K562 (cell line): ENCODE data around the gene CD151. TPM values are rescaled to one million over a fixed set of nuclear protein-coding genes. Genes with fewer than 3 reads are reported as not detected.

Source experiments
- ATAC-seq: fragments of 200-7000 bp; cut with Tn5 transposase; 3 replicates; pipeline ENCODE4 v1.9.1; 2020; ENCODE audit warnings: moderate library complexity
- BruUV-seq: library from RNA; stranded (reverse); fragments of 400-500 nt; replicated peaks from 2 replicates; lab custom pipeline; 2021; lab: Mats Ljungman, UMichigan
- CTCF ChIA-PET: fragments of 300-600 bp; formaldehyde crosslinking; extraction: SDS; loops from one replicate; lab custom pipeline; 2021; ENCODE audit warnings: low intra/inter-chr PET ratio; lab: Yijun Ruan, JAX
- POLR2A ChIA-PET: fragments of 300-600, 350-650 bp; sonication (Branson Sonifier 250); formaldehyde crosslinking; extraction: SDS; loops from one replicate; lab custom pipeline; 2021; ENCODE audit warnings: antibody characterized with exemption, inconsistent platforms; lab: Yijun Ruan, JAX
- DNase-seq, 4 experiments: peaks; one replicate each; pipeline versions ENCODE4 v3.0.0 to v3.0.0-alpha.2; 2011 to 2018; ENCODE audit warnings: low spot score in 3 of 4, mixed read lengths in 3 of 4; ENCODE audit errors: extremely low read depth in 1 of 4
- FAIRE-seq: peaks from 2 replicates; lab custom pipeline; 2011; peaks lifted over from hg19 to GRCh38; lab: Jason Lieb, UNC
- H2AFZ ChIP-seq: 2 replicates; pipeline ENCODE4 v1.6.0; 2011; ENCODE audit warnings: low read depth, low read length, control low read depth, inconsistent platforms
- H3K27ac ChIP-seq: fragments of 200-600 bp; 3 replicates; pipeline ENCODE4 v1.8.0; 2011; ENCODE audit warnings: low read depth, mild to moderate bottlenecking, control low read depth, inconsistent platforms, low read length, moderate library complexity, mixed read lengths; ENCODE audit errors: extremely low read depth
- H3K27me3 ChIP-seq, 2 experiments: fragments of 300-600 bp in 1 of 2; 2 replicates in 1 of 2; 3 replicates in 1 of 2; pipeline versions ENCODE4 v1.6.0 to v1.8.0; 2011; ENCODE audit warnings: inconsistent platforms in 2 of 2, low read length in 2 of 2, mild to moderate bottlenecking in 1 of 2, mixed read lengths in 1 of 2, moderate library complexity in 1 of 2; ENCODE audit not compliant: control insufficient read depth in 2 of 2, insufficient read depth in 2 of 2
- H3K36me3 ChIP-seq: fragments of 300-600 bp; 3 replicates; pipeline ENCODE4 v1.8.0; 2011; ENCODE audit warnings: mild to moderate bottlenecking, low read length, inconsistent platforms; ENCODE audit not compliant: control insufficient read depth, insufficient read depth
- H3K4me1 ChIP-seq, 2 experiments: fragments of 200-600 bp in 1 of 2; replicated peaks in 1 of 2; 2 replicates in 1 of 2; 3 replicates in 1 of 2; pipeline versions ENCODE4 v1.5.1 to v1.8.0; 2011; ENCODE audit warnings: inconsistent platforms in 2 of 2, low read length in 2 of 2, mild to moderate bottlenecking in 1 of 2, mixed read lengths in 1 of 2, moderate library complexity in 1 of 2; ENCODE audit not compliant: control insufficient read depth in 2 of 2, insufficient read depth in 2 of 2
- H3K4me2 ChIP-seq: 2 replicates; pipeline ENCODE4 v1.6.1; 2011; ENCODE audit warnings: low read length, control low read depth, inconsistent platforms, mixed read lengths; ENCODE audit not compliant: insufficient read depth
- H3K4me3 ChIP-seq: fragments of 200-600 bp; sonication (generic), shearing (Covaris generic); 2 replicates; pipeline ENCODE4 v1.5.1; 2016; ENCODE audit warnings: control low read depth, inconsistent platforms
- H3K79me2 ChIP-seq: fragments of 200-600 bp; 3 replicates; pipeline ENCODE4 v1.8.0; 2011; ENCODE audit warnings: low read length, inconsistent platforms; ENCODE audit not compliant: control insufficient read depth, insufficient read depth
- H3K9ac ChIP-seq, 2 experiments: 2 replicates each; pipeline versions ENCODE4 v1.6.0 to v1.6.1; 2011; ENCODE audit warnings: low read depth in 2 of 2, low read length in 2 of 2, control low read depth in 1 of 2, inconsistent platforms in 1 of 2, mild to moderate bottlenecking in 1 of 2, mixed read lengths in 1 of 2; ENCODE audit not compliant: insufficient read depth in 1 of 2
- H3K9me1 ChIP-seq: one replicate; pipeline ENCODE4 v1.6.0; 2011; ENCODE audit warnings: inconsistent platforms, mild to moderate bottlenecking, low read length, moderate library complexity; ENCODE audit not compliant: control insufficient read depth, insufficient read depth
- H3K9me3 ChIP-seq: replicated peaks from 2 replicates; pipeline ENCODE4 v1.5.1; 2011; ENCODE audit warnings: low read depth, low read length, inconsistent platforms; ENCODE audit not compliant: control insufficient read depth, insufficient read depth
- H4K20me1 ChIP-seq: replicated peaks from 2 replicates; pipeline ENCODE4 v1.6.1; 2011; ENCODE audit warnings: low read length, inconsistent platforms, mixed read lengths; ENCODE audit not compliant: control insufficient read depth, insufficient read depth
- DACH1 ChIP-seq: fragments of 450-650 bp; IDR thresholded peaks from 2 replicates; pipeline ENCODE4 v1.6.1; 2018; ENCODE audit not compliant: partially characterized antibody
- HNRNPK ChIP-seq: fragments of 200-400 bp; formaldehyde crosslinking; IDR thresholded peaks from one replicate; pipeline ENCODE4 v1.6.1; 2018; ENCODE audit warnings: mild to moderate bottlenecking, low read depth, low read length; ENCODE audit not compliant: poor library complexity, severe bottlenecking
- KHSRP ChIP-seq: fragments of 450-650 bp; IDR thresholded peaks from 2 replicates; pipeline ENCODE4 v1.6.1; 2017
- NCOR1 ChIP-seq: fragments of 450-650 bp; IDR thresholded peaks from 2 replicates; pipeline ENCODE4 v1.6.1; 2016; ENCODE audit warnings: mild to moderate bottlenecking, moderate library complexity
- RBM25 ChIP-seq: fragments of 200-400 bp; formaldehyde crosslinking; IDR thresholded peaks from 2 replicates; pipeline ENCODE4 v1.6.1; 2018; ENCODE audit warnings: low read length, low read depth, moderate library complexity; ENCODE audit not compliant: severe bottlenecking
- TAF1 ChIP-seq: IDR thresholded peaks from 2 replicates; pipeline ENCODE4 v1.6.1; 2011; ENCODE audit warnings: mild to moderate bottlenecking, low read length, moderate library complexity; ENCODE audit not compliant: insufficient read depth, control insufficient read depth, severe bottlenecking; ENCODE audit errors: extremely low read depth
- ZNF212 ChIP-seq: fragments of 450-650 bp; formaldehyde crosslinking; IDR thresholded peaks from 2 replicates; pipeline ENCODE4 v1.4.0; 2020; ENCODE audit warnings: mild to moderate bottlenecking
- ZNF57 ChIP-seq: fragments of 450-650 bp; formaldehyde crosslinking; IDR thresholded peaks from 2 replicates; pipeline ENCODE4 v1.4.0; 2020; ENCODE audit warnings: mild to moderate bottlenecking, moderate library complexity
- WGBS: fragments of 100-300 bp; shearing (Covaris generic); methylation state at CpG from one replicate; pipeline ENCODE4 v1.1.6; 2016; ENCODE audit warnings: low coverage, mixed read lengths; ENCODE audit not compliant: insufficient coverage; ENCODE audit errors: missing lambda C conversion rate; 5-methylcytosine and 5-hydroxymethylcytosine counted together
- in situ Hi-C: fragments of 300-500 bp; cut with MboI; formaldehyde crosslinking; loops from 4 replicates; pipeline ENCODE4 v1.15.0; 2018; ENCODE audit warnings: inconsistent platforms, mixed read lengths
- intact Hi-C: fragments of 100-400 bp; cut with micrococcal nuclease; formaldehyde crosslinking; loops from 2 replicates; pipeline ENCODE4 v1.14.2; 2022
- polyA plus RNA-seq, 8 experiments: library from polyadenylated mRNA; depleted of rRNA in 4 of 8; stranded (reverse) in 5 of 8; unstranded in 3 of 8; fragments of >200 nt; fragmentation: Nextera tagmentation in 2 of 8; fragmentation: Illumina TruSeq in 1 of 8; extraction: Ambion mirVana in 2 of 8; extraction: Trizol in 1 of 8; gene quantifications; 2 replicates each; pipeline versions ENCODE4 v1.2.1 to v1.2.3, GENCODE V29; 2011 to 2014; ENCODE audit warnings: inconsistent platforms in 1 of 8, missing spikeins in 1 of 8
- total RNA-seq, 7 experiments: library from RNA; depleted of rRNA in 6 of 7; stranded (reverse); fragments of >200 nt in 6 of 7; fragmentation: Illumina TruSeq in 2 of 7; extraction: Trizol in 2 of 7; gene quantifications; 2 replicates each; pipeline versions ENCODE4 v1.2.1 to v1.2.3, GENCODE V29; 2011 to 2021; ENCODE audit warnings: low replicate concordance in 1 of 7
- TF ChIP-seq, protein P1 (sequence below), 3 experiments: fragments of 200-800 bp in 1 of 3; sonication (Bioruptor generic) in 1 of 3; sonication (generic) in 1 of 3; formaldehyde crosslinking in 1 of 3; IDR thresholded peaks; 2 replicates each; pipeline versions ENCODE4 v1.6.1 to v1.8.0; 2016 to 2022; ENCODE audit warnings: mild to moderate bottlenecking in 2 of 3, missing compliant biosample characterization in 2 of 3, missing genetic modification characterization in 2 of 3, missing genetic modification reagents in 1 of 3
- TF ChIP-seq, protein P2 (sequence below): fragments of 150-350 bp; IDR thresholded peaks from 2 replicates; pipeline ENCODE4 v1.6.1; 2014; ENCODE audit warnings: low read depth, mild to moderate bottlenecking, low read length, borderline replicate concordance
- TF ChIP-seq, protein P3 (sequence below): sonication (generic); formaldehyde crosslinking; IDR thresholded peaks from 2 replicates; pipeline ENCODE4 v1.8.1; 2023; ENCODE audit warnings: mild to moderate bottlenecking, missing genetic modification reagents
- TF ChIP-seq, protein P4 (sequence below): conservative IDR thresholded peaks from 2 replicates; pipeline ENCODE4 v1.6.1; 2011; ENCODE audit warnings: low read depth, mild to moderate bottlenecking, low read length; ENCODE audit not compliant: control insufficient read depth

Gene CD151
- total and polyA plus RNA-seq, 9 of the 15 experiments (the other 6 are each of a cell fraction or from before 2014, with no cell fraction given) = 2.3 to 187 (median 140) TPM

DNA sequence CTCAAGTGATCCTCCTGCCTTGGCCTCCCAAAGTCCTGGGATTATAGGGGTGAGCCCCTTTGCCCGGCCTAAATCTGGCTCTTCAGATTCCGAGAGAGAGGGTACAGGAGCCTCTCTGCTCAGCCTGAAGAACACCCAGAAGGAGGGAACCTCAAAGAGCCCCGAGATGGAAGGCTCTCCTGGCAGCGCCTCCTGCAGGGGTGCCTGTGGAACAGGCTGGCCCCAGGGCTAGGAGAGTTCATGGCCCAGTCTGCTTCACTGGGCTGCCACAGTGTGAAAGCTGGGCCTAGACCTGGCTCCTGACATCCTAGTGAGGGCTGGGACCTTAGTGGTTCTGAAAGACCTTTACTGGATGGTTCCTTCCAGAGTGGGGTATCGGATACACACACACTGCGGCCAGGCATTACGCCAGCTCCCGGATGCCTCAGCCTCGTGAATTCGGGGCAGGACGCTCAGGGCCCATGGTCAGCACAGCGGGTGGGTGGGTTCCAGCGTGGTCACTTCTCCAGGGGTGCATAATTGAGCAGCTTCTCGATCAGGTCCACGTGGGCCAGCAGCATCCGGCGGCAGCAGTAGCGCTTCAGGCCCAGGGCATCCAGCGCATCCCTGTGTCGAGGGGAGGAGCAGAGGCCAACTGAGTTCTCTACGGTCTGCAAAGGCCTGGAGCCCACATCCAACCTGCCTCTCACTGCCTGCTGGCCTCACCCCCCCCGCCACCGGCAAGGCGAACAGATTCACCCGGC lies 7.3 kb downstream of the CD151 start:
- no TSS peak for BruUV-seq
- peak in 1 of 4 experiments; percentile 60 for DNase-seq
- TF ChIP-seq ZNF57 (no peak), KHSRP (no peak), RBM25 (no peak), TAF1 (no peak), DACH1 (no peak), NCOR1 (no peak), ZNF212 (CRISPR knock-in tag) (no peak), HNRNPK (no peak)
- TF ChIP-seq, protein P1, sequence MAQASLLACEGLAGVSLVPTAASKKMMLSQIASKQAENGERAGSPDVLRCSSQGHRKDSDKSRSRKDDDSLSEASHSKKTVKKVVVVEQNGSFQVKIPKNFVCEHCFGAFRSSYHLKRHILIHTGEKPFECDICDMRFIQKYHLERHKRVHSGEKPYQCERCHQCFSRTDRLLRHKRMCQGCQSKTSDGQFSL (CRISPR knock-in tag; IDR thresholded peaks at IDR 0.05) = peak; percentile 51; the same call in 1 of the 2 replicates
- TF ChIP-seq, protein P1 (tag; IDR thresholded peaks at IDR 0.05) = no peak
- TF ChIP-seq, protein P2, sequence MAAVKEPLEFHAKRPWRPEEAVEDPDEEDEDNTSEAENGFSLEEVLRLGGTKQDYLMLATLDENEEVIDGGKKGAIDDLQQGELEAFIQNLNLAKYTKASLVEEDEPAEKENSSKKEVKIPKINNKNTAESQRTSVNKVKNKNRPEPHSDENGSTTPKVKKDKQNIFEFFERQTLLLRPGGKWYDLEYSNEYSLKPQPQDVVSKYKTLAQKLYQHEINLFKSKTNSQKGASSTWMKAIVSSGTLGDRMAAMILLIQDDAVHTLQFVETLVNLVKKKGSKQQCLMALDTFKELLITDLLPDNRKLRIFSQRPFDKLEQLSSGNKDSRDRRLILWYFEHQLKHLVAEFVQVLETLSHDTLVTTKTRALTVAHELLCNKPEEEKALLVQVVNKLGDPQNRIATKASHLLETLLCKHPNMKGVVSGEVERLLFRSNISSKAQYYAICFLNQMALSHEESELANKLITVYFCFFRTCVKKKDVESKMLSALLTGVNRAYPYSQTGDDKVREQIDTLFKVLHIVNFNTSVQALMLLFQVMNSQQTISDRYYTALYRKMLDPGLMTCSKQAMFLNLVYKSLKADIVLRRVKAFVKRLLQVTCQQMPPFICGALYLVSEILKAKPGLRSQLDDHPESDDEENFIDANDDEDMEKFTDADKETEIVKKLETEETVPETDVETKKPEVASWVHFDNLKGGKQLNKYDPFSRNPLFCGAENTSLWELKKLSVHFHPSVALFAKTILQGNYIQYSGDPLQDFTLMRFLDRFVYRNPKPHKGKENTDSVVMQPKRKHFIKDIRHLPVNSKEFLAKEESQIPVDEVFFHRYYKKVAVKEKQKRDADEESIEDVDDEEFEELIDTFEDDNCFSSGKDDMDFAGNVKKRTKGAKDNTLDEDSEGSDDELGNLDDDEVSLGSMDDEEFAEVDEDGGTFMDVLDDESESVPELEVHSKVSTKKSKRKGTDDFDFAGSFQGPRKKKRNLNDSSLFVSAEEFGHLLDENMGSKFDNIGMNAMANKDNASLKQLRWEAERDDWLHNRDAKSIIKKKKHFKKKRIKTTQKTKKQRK = no peak
- TF ChIP-seq, protein P3, sequence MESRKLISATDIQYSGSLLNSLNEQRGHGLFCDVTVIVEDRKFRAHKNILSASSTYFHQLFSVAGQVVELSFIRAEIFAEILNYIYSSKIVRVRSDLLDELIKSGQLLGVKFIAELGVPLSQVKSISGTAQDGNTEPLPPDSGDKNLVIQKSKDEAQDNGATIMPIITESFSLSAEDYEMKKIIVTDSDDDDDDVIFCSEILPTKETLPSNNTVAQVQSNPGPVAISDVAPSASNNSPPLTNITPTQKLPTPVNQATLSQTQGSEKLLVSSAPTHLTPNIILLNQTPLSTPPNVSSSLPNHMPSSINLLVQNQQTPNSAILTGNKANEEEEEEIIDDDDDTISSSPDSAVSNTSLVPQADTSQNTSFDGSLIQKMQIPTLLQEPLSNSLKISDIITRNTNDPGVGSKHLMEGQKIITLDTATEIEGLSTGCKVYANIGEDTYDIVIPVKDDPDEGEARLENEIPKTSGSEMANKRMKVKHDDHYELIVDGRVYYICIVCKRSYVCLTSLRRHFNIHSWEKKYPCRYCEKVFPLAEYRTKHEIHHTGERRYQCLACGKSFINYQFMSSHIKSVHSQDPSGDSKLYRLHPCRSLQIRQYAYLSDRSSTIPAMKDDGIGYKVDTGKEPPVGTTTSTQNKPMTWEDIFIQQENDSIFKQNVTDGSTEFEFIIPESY (CRISPR knock-in tag) = peak; percentile 81
- TF ChIP-seq, protein P4, sequence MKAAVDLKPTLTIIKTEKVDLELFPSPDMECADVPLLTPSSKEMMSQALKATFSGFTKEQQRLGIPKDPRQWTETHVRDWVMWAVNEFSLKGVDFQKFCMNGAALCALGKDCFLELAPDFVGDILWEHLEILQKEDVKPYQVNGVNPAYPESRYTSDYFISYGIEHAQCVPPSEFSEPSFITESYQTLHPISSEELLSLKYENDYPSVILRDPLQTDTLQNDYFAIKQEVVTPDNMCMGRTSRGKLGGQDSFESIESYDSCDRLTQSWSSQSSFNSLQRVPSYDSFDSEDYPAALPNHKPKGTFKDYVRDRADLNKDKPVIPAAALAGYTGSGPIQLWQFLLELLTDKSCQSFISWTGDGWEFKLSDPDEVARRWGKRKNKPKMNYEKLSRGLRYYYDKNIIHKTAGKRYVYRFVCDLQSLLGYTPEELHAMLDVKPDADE = no peak

More for the DNA sequence above, 7.3 kb downstream of the CD151 start:
- POLR2A ChIA-PET = interaction anchor here (0.5 to 5.2 kb wide), 13 partner anchors 8 to 678 kb away, joined by 3 to 36 read pairs (median 4); partner anchors contain the start of genes CRACR2B and PNPLA2
- H2AFZ ChIP-seq = no peak overlapping the region
- intact Hi-C loops (loop anchor here (10.0 kb wide), 1 partner anchor 75 kb away; the partner anchor contains the start of gene CHID1), in situ Hi-C loops (no loop called here)
- no peaks in the 10 kb centered on the region for H3K9me3 ChIP-seq
- H3K4me1 ChIP-seq = peaks cover 37 to 82% of the 10 kb centered on the region in 2 experiments
- CTCF ChIA-PET = no interaction called here
- peak overlapping the region; percentile 91 to 93; a peak in 3 of 4 replicates for H3K9ac ChIP-seq
- FAIRE-seq (peak; percentile 23), ATAC-seq (peak; percentile 45)
- H3K36me3 ChIP-seq = peaks cover 57% of the 10 kb centered on the region; the same call in 2 of the 3 replicates
- H3K4me2 ChIP-seq = peak overlapping the region; percentile 80; the same call in 1 of the 2 replicates
- WGBS = 79% methylated on average over 24 of the region's 25 CpGs
- H3K4me3 ChIP-seq = peak overlapping the region; percentile 98; the same call in 1 of the 2 replicates
- H3K9me1 ChIP-seq = peaks cover 4% of the 10 kb centered on the region
- peak overlapping the region; percentile 7; the same call in 1 of the 3 replicates for H3K27ac ChIP-seq
- H3K79me2 ChIP-seq = peaks cover 66% of the 10 kb centered on the region
- H3K27me3 ChIP-seq = no peaks in the 10 kb centered on the region
- H4K20me1 ChIP-seq = no peaks in the 10 kb centered on the region; the same call in 1 of the 2 replicates
